ENCODE results near the gene FANCE.

The FANCE gene

DNA sequence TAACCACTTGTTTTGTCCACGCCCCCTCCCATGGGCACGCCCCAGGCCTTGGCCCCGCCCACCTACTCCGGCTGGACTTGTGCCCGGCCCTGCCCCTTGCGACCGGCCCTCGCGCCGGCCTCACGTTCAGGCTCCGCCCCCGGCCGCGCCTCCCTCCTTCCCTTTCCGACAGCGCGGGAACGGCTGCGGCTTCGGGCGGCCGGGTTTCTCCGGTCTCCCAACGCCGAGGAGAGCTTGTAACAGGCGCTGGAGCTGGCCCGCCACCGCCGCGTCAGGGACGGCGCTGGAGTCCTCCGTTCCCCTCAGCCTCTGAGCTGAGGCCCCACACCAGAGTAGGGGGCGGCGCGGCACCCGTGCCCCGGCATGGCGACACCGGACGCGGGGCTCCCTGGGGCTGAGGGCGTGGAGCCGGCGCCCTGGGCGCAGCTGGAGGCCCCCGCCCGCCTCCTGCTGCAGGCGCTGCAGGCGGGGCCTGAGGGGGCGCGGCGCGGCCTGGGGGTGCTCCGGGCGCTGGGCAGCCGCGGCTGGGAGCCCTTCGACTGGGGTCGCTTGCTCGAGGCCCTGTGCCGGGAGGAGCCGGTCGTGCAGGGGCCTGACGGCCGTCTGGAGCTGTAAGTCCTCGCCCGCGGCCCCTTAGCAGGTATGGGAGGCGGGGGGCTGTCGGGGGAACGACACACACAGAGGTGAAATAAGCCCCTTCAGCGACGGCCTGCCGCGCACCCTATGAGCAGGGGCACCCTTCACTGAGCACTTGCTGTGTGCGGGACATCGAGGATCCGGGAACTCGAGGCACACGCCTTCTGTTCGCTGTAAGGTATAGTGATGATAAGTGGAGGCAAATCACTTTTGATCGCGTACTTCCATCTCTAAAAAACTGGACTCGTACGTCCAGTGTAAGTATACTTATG lies at the start of gene FANCE:
Gene FANCE (plus strand): TSS at position 156 of the 908 bp plus-strand sequence. CDS start 208 bp downstream, at position 364.
- DNase-seq (ENCODE audit: low spot score): peak; percentile 94

GRCh38 chr6:35402856-35403191 lies 49.3 kb upstream of the FANCE start:
- no peak for DNase-seq (ENCODE audit: low spot score)

GRCh38 chr6:35403544-35404442 lies 48.3 kb upstream of the FANCE start:
- DNase-seq (ENCODE audit: low spot score): no peak

DNA sequence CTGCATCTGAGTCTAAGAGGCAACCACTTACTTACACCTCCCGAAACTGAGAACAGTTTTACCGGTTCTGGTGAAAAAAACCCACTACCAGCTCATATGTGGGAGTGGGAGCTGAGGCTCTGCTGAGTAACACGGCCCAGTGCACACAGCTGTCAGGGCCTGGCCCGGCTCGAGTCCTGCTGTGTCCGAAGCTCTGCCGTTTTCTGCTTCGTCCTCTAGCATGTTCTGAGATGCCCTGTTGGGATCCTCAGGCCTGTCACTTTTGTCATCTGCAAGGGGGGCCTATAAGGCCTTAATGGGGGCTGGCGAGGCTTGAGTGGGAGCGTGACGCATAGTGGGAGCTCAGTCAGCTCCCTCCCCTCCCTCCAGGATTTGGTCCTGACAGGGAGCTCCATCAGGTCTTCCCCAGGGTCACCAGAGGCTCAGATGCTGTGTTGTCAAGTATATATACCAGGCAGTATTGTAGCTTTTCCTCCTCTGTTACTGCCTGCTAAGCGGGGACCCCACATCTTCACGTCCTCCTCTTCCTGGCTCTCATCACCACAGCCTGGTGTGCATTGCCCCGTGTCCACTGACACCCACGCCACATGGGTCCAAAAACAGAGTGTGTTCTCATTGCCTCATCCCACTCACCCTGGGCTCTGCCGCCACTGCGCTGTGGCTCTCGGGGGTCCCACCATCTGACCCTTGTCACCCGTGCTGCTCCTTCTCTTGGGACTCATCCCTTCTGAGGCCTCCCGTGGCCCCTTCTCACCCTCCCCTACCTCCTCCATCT lies 45.2 kb upstream of the FANCE start:
- DNase-seq (ENCODE audit: low spot score): no peak

DNA sequence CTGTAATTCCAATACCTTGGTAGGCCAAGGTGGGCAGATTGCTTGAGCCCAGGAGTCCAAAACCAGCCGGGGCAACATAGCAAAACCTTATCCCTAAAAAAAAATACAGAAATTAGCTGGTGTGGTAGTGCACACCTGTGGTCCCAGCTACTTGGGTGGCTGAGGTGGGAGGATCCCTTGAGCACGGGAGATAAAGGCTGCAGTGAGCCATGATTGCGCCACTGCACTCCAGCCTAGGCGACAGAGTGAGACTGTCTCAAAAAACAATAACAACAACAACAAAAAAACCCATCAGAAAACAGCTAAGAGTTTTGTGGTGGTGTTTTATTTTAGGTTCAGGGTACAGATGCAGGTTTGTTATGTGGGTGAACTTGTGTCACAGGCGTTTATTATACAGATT lies 42.9 kb upstream of the FANCE start:
- no peak for DNase-seq (ENCODE audit: low spot score)

GRCh38 chr6:35410131-35410530 lies 42.0 kb upstream of the FANCE start:
- DNase-seq (ENCODE audit: low spot score): no peak

DNA sequence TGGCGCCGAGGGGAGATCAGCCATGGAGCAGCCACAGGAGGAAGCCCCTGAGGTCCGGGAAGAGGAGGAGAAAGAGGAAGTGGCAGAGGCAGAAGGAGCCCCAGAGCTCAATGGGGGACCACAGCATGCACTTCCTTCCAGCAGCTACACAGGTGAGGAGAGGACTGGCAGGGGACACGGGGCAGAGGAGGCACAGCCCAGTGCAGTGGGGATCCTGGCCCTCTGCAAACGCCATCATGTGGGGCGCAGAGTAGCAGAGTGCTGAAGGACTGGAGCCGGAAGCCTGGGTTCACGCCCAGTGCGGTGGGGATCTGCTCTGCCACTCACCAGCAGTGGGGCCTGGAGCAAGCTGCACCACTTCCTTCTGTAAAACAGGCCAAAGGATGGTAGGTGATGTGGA lies 41.1 kb upstream of the FANCE start:
- DNase-seq (ENCODE audit: low spot score): no peak

DNA sequence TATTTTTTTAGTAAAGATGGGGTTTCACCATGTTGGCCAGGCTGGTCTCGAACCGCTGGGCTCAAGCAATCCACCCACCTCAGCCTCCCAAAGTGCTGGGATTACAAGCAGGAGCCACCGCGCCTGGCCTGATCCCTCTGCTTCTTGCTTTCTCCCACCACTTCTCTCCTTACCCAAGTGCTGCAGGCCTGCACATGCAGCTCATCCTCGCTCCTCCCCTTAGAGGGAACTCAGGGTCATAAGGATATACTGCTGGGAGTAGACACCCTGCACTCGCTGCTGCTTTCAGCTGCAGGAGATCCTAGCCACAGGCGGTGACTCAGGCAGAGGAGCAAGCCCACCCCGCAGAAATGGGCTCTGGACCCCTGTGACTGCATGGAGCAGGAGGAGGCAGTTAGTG lies 40.0 kb upstream of the FANCE start:
- no peak for DNase-seq (ENCODE audit: low spot score)

GRCh38 chr6:35413911-35414310 lies 38.2 kb upstream of the FANCE start:
- DNase-seq (ENCODE audit: low spot score): no peak

GRCh38 chr6:35415065-35415891 lies 36.9 kb upstream of the FANCE start:
- DNase-seq (ENCODE audit: low spot score): peak; percentile 12

DNA sequence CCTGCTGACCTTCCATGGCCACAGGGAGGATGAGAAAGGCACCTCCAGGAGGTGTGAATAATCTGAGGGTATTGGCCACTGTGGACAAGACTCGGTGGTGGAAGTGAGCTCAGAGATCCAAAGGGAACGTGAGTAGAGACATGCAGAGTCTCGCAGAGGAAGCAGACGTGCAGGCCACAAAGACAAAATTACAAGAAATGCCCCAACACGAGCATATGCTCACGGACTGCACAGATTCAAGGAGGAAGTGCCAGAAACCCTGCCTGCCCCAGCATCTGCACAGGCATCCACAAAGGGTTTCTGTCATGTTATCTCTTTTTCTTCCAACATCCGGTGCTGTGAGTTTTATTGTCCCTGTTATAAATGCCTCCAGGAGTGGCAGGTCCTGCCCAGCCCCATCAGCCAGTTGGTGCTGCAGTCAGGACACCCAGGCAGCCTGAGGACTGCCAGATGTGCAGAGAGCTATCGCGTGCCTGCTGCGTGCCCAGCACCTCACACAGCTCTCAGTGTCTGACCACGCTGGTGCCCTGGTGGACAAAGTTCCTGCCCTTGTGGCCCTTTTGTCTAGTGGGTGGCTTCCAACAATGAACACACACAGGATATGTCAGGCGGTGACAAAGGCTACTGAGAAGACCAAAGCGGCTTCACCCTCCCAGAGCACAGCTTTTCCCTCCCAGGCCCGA lies 34.0 kb upstream of the FANCE start:
- no peak for DNase-seq (ENCODE audit: low spot score)

DNA sequence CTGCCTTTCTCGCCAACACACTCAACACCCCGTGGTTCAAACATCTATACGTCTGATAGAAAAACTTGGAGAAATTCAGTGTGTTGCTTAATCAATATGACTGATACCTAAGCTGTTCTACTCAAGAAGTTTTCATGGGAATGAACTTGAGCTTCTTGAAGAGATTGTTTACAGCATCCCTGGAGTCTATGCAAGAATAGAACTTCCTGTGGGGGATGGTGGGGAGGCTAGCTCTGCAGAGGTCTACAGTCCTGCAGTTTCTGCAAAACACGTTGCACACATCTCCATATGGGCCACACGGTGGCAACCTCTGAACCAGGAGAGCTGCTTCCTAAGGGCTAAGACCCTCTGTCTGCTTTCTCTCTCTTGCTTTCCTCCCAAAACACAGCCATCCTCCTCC lies 32.7 kb upstream of the FANCE start:
- no peak for DNase-seq (ENCODE audit: low spot score)

DNA sequence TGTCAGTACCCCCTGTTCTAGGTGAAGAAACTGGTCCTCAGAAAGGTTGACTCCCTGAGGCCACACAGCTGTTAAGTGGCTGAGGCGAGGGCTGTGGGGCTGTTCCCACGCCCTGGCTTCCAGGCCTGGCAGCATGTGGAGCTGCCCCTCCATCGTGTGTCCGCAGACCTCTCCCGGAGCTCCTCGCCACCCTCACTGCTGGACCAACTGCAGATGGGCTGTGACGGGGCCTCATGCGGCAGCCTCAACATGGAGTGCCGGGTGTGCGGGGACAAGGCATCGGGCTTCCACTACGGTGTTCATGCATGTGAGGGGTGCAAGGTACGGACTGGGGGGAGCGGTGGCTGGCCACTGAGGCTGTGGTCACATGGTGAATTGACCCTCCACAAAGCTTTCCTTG lies 32.2 kb upstream of the FANCE start:
- DNase-seq (ENCODE audit: low spot score): no peak

DNA sequence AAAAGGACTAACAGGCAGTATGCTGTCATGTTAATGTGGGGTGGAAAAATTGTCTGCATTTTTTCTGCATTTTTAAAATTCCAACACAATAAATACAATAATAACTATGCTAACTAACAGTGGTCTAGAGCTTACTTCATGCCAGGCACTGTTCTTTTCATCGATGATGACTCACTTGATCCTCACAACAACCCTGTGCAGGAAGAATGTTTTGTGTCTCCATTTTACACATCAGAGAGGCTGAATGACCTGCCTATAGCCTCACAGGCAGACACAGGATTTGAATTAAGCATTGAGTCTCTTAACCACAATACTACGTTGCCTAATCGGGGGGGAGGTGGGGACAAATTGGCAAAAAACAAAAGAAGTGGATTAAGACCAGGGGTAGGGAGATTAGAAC lies 26.9 kb upstream of the FANCE start:
- DNase-seq (ENCODE audit: low spot score): no peak

DNA sequence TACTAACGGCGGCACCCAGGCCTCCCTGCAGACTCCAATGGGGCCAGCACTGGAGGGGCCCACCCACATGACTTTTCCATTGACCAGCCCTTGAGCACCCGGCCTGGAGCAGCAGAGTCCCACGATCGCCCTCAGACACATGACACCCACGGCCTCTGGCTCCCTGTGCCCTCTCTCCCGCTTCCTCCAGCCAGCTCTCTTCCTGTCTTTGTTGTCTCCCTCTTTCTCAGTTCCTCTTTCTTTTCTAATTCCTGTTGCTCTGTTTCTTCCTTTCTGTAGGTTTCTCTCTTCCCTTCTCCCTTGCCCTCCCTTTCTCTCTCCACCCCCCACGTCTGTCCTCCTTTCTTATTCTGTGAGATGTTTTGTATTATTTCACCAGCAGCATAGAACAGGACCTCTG lies 26.1 kb upstream of the FANCE start:
- DNase-seq (ENCODE audit: low spot score): no peak

GRCh38 chr6:35427435-35427834 lies 24.7 kb upstream of the FANCE start:
- no peak for DNase-seq (ENCODE audit: low spot score)

- DNase-seq (ENCODE audit: low spot score): no peak
Measured at GRCh38 chr6:35427851-35428321, 24.3 kb upstream of the FANCE start.

DNA sequence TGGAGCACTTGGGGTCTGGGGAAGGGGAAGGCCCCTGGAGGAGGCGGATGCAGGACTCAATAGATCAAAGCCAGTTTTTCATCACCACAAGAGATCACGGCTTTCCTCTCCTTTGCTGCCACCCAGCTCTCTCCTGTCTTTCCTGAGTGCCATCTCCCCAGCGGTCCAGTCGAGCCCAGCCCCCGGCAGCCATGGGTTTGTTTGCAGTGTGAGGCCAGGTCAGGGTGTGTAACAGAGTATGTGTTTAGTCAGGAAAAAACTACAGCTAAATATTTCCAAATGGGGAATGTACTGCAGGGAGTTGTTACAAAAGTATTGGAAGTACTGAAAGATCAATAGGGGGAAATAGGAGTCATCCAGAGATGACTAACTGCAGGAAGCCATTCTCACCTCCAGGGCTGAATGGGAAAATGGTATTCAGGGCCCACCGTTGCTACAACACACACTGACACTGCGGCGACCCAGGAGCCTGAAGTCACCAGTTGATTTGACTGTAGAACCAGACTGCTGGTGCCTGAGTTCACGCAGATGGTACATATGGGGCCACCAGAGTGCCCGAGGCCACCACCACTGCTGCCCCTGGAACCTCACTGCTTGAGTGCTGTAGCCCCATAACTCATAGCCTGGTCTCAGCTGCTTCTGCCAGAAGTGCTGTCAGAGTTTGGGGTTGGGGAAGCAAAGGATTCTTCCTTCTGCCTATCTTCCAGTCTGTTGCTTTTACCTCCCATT lies 23.6 kb upstream of the FANCE start:
- DNase-seq (ENCODE audit: low spot score): no peak

GRCh38 chr6:35429463-35429862 lies 22.7 kb upstream of the FANCE start:
- DNase-seq (ENCODE audit: low spot score): no peak

DNA sequence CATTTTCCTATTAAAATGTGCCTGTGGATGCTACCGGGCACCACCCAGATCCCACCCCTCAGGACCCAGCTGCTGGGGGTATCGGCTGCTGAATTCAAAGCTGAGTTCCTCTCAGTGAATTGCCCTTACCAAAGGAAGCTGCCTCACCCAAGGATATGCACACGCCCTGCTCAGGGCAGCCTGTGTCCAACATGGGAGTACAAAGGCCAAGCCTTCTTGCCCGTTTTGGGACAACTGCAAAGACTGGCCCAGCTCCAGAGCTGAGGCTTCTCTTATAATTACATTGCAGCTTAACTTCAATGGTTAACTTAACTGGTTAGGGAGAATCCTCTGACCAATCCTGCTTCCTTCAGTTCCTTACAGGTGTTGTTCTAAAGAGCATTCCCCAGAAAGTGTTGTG lies 19.8 kb upstream of the FANCE start:
- DNase-seq (ENCODE audit: low spot score): no peak

Measured in hematopoietic multipotent progenitor cell treated with erythropoietin and hydrocortisone succinate and interleukin-3 and kit ligand, for 17 days (in vitro differentiated cells).